Measurements from ENCODE around the gene MRPL33.

GRCh38 chr2:27804146-27804545 lies 32.6 kb downstream of the MRPL33 start:
- TF ChIP-seq SUZ12 (IDR thresholded peaks at IDR 0.05; ENCODE audit: extremely low read depth, insufficient read depth, insufficient read length) = no peak
- no peak for TF ChIP-seq ZNF274 (IDR thresholded peaks at IDR 0.05; ENCODE audit: low read depth, low read length)
- no peak for TF ChIP-seq YY1 (IDR thresholded peaks at IDR 0.05; ENCODE audit: insufficient read depth, insufficient read length)

Data from NT2/D1 (cell line).